ENCODE results near the gene TLL1.

TLL1 gene

GRCh38 chr4:165894159-165894558 lies 21.1 kb downstream of the TLL1 start:
- no peak for DNase-seq (ENCODE audit: low spot score)

DNA sequence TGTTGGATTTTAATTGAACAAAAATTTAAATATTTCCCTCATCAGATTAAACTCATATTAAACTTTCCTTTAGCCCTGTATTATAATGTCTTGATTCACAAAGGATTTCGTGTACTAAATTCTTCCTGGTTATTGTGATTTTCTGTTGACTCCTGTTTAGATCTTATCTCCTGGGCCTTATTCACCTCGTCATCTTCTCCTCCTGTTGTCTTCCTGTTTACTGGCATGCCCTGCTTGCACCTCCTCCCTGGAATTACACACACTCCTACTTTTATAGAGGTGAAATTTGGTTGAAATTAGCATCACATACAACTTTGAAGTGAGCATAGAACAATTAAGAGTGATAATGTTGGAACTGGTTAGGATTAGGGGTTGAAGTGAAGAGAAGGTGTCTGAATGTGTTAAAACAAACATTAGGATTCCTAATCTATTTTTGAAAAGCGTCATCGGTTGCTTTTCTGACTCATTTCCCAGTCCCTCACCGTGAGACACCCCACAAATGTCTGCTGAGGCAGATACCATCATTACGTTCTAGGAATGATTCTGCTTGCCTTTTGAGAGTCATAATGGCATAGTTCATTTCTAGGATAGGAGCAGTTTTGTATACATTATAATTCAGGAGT lies 32.5 kb downstream of the TLL1 start:
- no peak for DNase-seq (ENCODE audit: low spot score)

GRCh38 chr4:165906272-165906671 lies 33.2 kb downstream of the TLL1 start:
- DNase-seq (ENCODE audit: low spot score): no peak

- DNase-seq (ENCODE audit: low spot score): no peak
Observed at GRCh38 chr4:165909947-165910346, 36.9 kb downstream of the TLL1 start.

GRCh38 chr4:165915215-165915614 lies 42.2 kb downstream of the TLL1 start:
- no peak for DNase-seq (ENCODE audit: low spot score)

GRCh38 chr4:165921546-165921945 lies 48.5 kb downstream of the TLL1 start:
- no peak for DNase-seq (ENCODE audit: low spot score)

- DNase-seq (ENCODE audit: low spot score): no peak
Observed at GRCh38 chr4:165922747-165923146, 49.7 kb downstream of the TLL1 start.

- no peak for DNase-seq (ENCODE audit: low spot score)
Observed at GRCh38 chr4:165926307-165926706, 53.3 kb downstream of the TLL1 start.

GRCh38 chr4:165927366-165927765 lies 54.3 kb downstream of the TLL1 start:
- no peak for DNase-seq (ENCODE audit: low spot score)

GRCh38 chr4:165927815-165928214 lies 54.8 kb downstream of the TLL1 start:
- no peak for DNase-seq (ENCODE audit: low spot score)

DNA sequence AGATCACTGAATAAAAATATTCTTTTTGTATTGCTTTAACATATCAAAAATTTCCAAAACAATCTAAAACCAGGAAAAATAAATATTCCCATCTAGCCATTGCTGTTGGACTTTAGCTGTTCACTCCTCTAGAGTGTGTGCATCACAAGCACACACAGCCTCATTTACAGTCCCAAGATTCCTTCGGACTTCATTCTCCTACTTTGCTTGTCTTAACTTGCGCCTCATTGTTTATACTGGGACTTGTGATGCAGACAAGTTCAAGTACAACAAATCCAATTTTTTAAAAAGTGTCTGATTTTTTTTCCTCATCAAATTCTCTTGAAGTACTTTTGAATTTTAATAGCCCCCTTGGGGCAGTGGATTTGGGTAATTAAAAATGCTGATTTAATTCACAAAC lies 55.6 kb downstream of the TLL1 start:
- DNase-seq (ENCODE audit: low spot score): no peak

DNA sequence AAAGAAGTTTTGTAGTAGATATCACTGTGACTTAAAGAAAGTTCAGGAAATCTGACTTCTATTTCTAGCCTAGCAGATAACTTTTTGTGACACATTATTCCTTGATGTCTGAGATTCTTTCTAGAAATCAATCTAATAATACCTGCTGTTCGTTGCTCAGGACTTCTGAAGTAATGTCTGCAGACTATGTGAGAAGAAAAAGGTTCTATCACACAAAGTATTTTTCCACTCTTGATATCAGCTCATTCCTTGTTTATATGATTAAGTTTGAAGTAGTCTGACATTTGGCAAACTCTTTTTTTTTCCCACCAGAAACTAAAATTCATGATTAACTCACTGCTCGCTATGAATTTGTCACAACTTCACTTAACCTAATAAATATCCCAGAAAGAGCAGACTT lies 56.6 kb downstream of the TLL1 start:
- no peak for DNase-seq (ENCODE audit: low spot score)

GRCh38 chr4:165931741-165932140 lies 58.7 kb downstream of the TLL1 start:
- no peak for DNase-seq (ENCODE audit: low spot score)

GRCh38 chr4:165944900-165945299 lies 71.9 kb downstream of the TLL1 start:
- no peak for DNase-seq (ENCODE audit: low spot score)

- DNase-seq (ENCODE audit: low spot score): no peak
Observed at GRCh38 chr4:165945991-165946390, 73.0 kb downstream of the TLL1 start.

- no peak for DNase-seq (ENCODE audit: low spot score)
Observed at GRCh38 chr4:165947019-165947418, 74.0 kb downstream of the TLL1 start.

DNA sequence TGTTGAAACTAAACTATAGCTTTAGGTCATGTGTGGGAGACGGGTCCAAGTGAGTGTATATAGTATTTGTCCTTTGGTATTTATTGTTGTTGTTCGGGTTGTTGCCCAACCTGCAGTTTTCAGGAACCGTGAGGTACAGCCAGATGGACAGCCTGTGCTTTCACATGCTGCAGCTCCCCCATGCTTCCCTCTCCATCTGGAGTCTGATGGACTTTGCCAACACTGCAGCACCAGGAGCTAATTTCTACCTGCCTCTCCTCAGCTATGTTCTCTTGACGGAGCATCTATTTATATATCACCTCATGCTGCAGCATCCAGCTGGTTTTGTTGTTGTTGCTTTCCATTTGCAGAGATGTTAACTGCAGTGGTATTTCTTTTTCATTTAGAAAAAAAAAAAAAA lies 80.1 kb downstream of the TLL1 start:
- DNase-seq (ENCODE audit: low spot score): no peak

DNA sequence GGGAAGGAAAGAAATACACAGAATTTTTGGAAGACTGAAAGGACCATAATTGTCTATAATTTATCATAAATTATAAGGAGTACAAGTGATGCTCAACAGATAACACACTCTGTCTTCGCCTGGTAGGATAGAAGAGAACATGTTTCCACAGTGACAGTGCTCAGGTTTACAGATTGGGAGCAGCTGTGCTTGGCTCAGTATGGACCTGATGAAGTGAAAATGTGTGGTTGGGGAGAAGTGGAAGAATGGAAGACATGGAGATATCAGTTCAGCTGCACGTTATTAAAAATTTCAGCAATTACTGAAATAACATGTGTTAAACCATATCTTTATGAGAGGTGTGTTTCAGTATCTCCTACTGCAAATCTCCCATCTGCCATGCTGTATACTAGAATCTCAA lies 90.6 kb downstream of the TLL1 start:
- no peak for DNase-seq (ENCODE audit: low spot score)

DNA sequence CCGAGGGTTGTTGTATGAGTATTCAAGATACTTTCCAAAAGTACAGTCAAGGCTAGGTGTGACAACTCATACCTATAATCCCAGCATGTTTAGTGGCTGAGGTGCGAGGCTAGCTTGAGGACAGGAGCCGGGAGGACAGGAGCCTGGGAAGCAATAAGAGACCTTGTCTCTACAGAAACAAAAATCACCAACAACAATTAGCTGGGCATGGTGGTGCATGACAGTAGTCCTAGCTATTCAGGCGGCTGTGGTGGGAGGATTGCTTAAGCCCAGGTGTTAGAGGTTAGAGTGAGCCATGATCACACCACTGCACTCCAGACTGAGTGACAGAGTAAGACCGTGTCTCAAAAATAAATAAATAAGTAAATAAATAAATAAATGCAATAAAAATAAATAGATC lies 91.6 kb downstream of the TLL1 start:
- DNase-seq (ENCODE audit: low spot score): no peak

- no peak for DNase-seq (ENCODE audit: low spot score)
Observed at GRCh38 chr4:165965503-165965902, 92.5 kb downstream of the TLL1 start.

- no peak for DNase-seq (ENCODE audit: low spot score)
Observed at GRCh38 chr4:165966833-165967232, 93.8 kb downstream of the TLL1 start.

DNA sequence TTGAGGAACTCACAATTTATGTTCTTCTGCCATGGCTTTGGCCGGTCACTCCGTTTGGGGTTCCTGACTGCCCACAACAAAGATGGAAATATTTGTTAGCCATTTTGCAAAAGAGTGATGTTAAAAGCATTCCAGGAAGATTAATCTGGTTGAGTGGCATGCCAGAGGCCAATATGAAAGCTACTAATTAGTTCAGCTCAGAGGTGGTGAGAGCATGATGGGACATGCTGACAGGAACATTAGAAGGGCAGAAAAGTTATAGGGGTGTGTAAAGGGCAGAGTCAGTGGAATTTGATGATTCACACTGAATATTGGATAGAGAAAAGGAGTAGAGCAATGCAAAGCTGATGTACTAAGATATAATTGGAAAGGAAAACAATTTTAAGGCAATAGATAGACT lies 94.4 kb downstream of the TLL1 start:
- DNase-seq (ENCODE audit: low spot score): no peak

GRCh38 chr4:165970703-165971420 lies 97.8 kb downstream of the TLL1 start:
- no peak for DNase-seq (ENCODE audit: low spot score)

GRCh38 chr4:165971446-165971845 lies 98.4 kb downstream of the TLL1 start:
- no peak for DNase-seq (ENCODE audit: low spot score)

All from hematopoietic multipotent progenitor cell treated with erythropoietin and hydrocortisone succinate and interleukin-3 and kit ligand, for 15 days (in vitro differentiated cells).